GM12878 (cell line): ENCODE results near the gene COL28A1.

ENCODE experiments used
- FOS ChIP-seq: IDR thresholded peaks from 3 replicates; pipeline ENCODE4 v1.6.1; 2011; ENCODE audit warnings: borderline replicate concordance; ENCODE audit not compliant: insufficient read length; ENCODE audit errors: extremely low read depth
- IKZF1 ChIP-seq: fragments of 450-650 bp; conservative IDR thresholded peaks from 2 replicates; pipeline ENCODE4 v1.6.1; 2017; ENCODE audit warnings: antibody characterized with exemption, mild to moderate bottlenecking
- KLF5 ChIP-seq: fragments of 450-650 bp; IDR thresholded peaks from 2 replicates; pipeline ENCODE4 v1.6.1; 2014; ENCODE audit warnings: mild to moderate bottlenecking; ENCODE audit not compliant: partially characterized antibody
- PAX5 ChIP-seq: IDR thresholded peaks from 2 replicates; pipeline ENCODE4 v1.6.1; 2011; ENCODE audit warnings: low read depth, low read length, borderline replicate concordance
- POLR2A ChIP-seq: IDR thresholded peaks from 2 replicates; pipeline ENCODE4 v1.6.1; 2011; ENCODE audit warnings: low read depth, mild to moderate bottlenecking, low read length
- RCOR1 ChIP-seq: conservative IDR thresholded peaks from 2 replicates; pipeline ENCODE4 v1.6.1; 2012; ENCODE audit warnings: low read depth, low read length, improper control_type of control experiment
- SIN3A ChIP-seq: IDR thresholded peaks from 2 replicates; pipeline ENCODE4 v1.6.1; 2012; ENCODE audit warnings: low read depth, low read length, improper control_type of control experiment
- SP1 ChIP-seq: IDR thresholded peaks from one replicate; pipeline ENCODE4 v1.6.1; 2011; ENCODE audit warnings: low read depth, low read length
- TAF1 ChIP-seq: IDR thresholded peaks from 2 replicates; pipeline ENCODE4 v1.6.1; 2011; ENCODE audit warnings: mild to moderate bottlenecking, low read depth, low read length, borderline replicate concordance
- TF ChIP-seq, protein P1 (sequence below), 3 experiments: IDR thresholded peaks in 2 of 3; conservative IDR thresholded peaks in 1 of 3; 2 replicates each; pipeline ENCODE4 v1.5.1; 2011; ENCODE audit warnings: low read depth in 3 of 3, low read length in 3 of 3, mild to moderate bottlenecking in 3 of 3, control low read depth in 2 of 3, moderate library complexity in 2 of 3, inconsistent platforms in 1 of 3, mixed read lengths in 1 of 3; ENCODE audit not compliant: control insufficient read depth in 2 of 3, insufficient read depth in 1 of 3; ENCODE audit errors: extremely low read depth in 1 of 3
- TF ChIP-seq, protein P2 (sequence below): fragments of 450-650 bp; IDR thresholded peaks from 2 replicates; pipeline ENCODE4 v1.6.1; 2016; ENCODE audit warnings: mild to moderate bottlenecking, moderate library complexity, borderline replicate concordance
- TF ChIP-seq, protein P3 (sequence below): IDR thresholded peaks from 2 replicates; pipeline ENCODE4 v1.6.1; 2012; ENCODE audit warnings: mild to moderate bottlenecking, low read depth, low read length
- TF ChIP-seq, protein P4 (sequence below): IDR thresholded peaks from 2 replicates; pipeline ENCODE4 v1.6.1; 2012; ENCODE audit warnings: improper control_type of control experiment, low read depth, low read length; ENCODE audit not compliant: insufficient replicate concordance

DNA sequence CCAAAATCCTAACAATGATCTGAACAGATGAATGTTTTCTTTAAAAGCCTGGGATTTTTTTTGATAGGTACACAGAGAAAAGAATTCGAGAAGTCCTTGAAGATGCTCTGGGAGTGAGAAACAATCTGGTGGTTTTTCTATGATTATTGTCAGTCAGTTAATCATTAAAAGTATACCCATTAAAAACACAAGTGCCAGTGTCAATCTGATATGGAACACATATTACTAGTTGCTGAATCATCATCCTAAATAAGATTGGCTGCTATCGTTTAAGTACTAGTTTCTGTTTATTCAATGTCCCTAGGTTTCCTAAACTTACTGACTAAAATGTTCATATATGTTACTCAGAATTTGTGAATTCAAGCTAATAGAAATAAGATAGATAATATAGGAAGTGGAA is 16.1 kb downstream of the COL28A1 start:
- TF ChIP-seq PAX5: no peak
- TF ChIP-seq IKZF1: no peak
- TF ChIP-seq, protein P1, sequence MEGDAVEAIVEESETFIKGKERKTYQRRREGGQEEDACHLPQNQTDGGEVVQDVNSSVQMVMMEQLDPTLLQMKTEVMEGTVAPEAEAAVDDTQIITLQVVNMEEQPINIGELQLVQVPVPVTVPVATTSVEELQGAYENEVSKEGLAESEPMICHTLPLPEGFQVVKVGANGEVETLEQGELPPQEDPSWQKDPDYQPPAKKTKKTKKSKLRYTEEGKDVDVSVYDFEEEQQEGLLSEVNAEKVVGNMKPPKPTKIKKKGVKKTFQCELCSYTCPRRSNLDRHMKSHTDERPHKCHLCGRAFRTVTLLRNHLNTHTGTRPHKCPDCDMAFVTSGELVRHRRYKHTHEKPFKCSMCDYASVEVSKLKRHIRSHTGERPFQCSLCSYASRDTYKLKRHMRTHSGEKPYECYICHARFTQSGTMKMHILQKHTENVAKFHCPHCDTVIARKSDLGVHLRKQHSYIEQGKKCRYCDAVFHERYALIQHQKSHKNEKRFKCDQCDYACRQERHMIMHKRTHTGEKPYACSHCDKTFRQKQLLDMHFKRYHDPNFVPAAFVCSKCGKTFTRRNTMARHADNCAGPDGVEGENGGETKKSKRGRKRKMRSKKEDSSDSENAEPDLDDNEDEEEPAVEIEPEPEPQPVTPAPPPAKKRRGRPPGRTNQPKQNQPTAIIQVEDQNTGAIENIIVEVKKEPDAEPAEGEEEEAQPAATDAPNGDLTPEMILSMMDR (IDR thresholded peaks at IDR 0.05 in 2 of 3, conservative IDR thresholded peaks at IDR 0.05 in 1 of 3; ENCODE audit: control insufficient read depth in 2 of 3, extremely low read depth in 1 of 3, insufficient read depth in 1 of 3, low read depth in 3 of 3, low read length in 3 of 3): no peak
- no peak for TF ChIP-seq TAF1
- TF ChIP-seq FOS: no peak
- no peak for TF ChIP-seq RCOR1
- TF ChIP-seq, protein P2, sequence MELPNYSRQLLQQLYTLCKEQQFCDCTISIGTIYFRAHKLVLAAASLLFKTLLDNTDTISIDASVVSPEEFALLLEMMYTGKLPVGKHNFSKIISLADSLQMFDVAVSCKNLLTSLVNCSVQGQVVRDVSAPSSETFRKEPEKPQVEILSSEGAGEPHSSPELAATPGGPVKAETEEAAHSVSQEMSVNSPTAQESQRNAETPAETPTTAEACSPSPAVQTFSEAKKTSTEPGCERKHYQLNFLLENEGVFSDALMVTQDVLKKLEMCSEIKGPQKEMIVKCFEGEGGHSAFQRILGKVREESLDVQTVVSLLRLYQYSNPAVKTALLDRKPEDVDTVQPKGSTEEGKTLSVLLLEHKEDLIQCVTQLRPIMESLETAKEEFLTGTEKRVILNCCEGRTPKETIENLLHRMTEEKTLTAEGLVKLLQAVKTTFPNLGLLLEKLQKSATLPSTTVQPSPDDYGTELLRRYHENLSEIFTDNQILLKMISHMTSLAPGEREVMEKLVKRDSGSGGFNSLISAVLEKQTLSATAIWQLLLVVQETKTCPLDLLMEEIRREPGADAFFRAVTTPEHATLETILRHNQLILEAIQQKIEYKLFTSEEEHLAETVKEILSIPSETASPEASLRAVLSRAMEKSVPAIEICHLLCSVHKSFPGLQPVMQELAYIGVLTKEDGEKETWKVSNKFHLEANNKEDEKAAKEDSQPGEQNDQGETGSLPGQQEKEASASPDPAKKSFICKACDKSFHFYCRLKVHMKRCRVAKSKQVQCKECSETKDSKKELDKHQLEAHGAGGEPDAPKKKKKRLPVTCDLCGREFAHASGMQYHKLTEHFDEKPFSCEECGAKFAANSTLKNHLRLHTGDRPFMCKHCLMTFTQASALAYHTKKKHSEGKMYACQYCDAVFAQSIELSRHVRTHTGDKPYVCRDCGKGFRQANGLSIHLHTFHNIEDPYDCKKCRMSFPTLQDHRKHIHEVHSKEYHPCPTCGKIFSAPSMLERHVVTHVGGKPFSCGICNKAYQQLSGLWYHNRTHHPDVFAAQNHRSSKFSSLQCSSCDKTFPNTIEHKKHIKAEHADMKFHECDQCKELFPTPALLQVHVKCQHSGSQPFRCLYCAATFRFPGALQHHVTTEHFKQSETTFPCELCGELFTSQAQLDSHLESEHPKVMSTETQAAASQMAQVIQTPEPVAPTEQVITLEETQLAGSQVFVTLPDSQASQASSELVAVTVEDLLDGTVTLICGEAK: no peak
- TF ChIP-seq, protein P3, sequence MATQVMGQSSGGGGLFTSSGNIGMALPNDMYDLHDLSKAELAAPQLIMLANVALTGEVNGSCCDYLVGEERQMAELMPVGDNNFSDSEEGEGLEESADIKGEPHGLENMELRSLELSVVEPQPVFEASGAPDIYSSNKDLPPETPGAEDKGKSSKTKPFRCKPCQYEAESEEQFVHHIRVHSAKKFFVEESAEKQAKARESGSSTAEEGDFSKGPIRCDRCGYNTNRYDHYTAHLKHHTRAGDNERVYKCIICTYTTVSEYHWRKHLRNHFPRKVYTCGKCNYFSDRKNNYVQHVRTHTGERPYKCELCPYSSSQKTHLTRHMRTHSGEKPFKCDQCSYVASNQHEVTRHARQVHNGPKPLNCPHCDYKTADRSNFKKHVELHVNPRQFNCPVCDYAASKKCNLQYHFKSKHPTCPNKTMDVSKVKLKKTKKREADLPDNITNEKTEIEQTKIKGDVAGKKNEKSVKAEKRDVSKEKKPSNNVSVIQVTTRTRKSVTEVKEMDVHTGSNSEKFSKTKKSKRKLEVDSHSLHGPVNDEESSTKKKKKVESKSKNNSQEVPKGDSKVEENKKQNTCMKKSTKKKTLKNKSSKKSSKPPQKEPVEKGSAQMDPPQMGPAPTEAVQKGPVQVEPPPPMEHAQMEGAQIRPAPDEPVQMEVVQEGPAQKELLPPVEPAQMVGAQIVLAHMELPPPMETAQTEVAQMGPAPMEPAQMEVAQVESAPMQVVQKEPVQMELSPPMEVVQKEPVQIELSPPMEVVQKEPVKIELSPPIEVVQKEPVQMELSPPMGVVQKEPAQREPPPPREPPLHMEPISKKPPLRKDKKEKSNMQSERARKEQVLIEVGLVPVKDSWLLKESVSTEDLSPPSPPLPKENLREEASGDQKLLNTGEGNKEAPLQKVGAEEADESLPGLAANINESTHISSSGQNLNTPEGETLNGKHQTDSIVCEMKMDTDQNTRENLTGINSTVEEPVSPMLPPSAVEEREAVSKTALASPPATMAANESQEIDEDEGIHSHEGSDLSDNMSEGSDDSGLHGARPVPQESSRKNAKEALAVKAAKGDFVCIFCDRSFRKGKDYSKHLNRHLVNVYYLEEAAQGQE: no peak
- no peak for TF ChIP-seq SIN3A
- TF ChIP-seq KLF5: no peak
- TF ChIP-seq, protein P4, sequence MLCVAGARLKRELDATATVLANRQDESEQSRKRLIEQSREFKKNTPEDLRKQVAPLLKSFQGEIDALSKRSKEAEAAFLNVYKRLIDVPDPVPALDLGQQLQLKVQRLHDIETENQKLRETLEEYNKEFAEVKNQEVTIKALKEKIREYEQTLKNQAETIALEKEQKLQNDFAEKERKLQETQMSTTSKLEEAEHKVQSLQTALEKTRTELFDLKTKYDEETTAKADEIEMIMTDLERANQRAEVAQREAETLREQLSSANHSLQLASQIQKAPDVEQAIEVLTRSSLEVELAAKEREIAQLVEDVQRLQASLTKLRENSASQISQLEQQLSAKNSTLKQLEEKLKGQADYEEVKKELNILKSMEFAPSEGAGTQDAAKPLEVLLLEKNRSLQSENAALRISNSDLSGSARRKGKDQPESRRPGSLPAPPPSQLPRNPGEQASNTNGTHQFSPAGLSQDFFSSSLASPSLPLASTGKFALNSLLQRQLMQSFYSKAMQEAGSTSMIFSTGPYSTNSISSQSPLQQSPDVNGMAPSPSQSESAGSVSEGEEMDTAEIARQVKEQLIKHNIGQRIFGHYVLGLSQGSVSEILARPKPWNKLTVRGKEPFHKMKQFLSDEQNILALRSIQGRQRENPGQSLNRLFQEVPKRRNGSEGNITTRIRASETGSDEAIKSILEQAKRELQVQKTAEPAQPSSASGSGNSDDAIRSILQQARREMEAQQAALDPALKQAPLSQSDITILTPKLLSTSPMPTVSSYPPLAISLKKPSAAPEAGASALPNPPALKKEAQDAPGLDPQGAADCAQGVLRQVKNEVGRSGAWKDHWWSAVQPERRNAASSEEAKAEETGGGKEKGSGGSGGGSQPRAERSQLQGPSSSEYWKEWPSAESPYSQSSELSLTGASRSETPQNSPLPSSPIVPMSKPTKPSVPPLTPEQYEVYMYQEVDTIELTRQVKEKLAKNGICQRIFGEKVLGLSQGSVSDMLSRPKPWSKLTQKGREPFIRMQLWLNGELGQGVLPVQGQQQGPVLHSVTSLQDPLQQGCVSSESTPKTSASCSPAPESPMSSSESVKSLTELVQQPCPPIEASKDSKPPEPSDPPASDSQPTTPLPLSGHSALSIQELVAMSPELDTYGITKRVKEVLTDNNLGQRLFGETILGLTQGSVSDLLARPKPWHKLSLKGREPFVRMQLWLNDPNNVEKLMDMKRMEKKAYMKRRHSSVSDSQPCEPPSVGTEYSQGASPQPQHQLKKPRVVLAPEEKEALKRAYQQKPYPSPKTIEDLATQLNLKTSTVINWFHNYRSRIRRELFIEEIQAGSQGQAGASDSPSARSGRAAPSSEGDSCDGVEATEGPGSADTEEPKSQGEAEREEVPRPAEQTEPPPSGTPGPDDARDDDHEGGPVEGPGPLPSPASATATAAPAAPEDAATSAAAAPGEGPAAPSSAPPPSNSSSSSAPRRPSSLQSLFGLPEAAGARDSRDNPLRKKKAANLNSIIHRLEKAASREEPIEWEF: no peak
- no peak for TF ChIP-seq POLR2A
- no peak for TF ChIP-seq SP1
